Neural progenitor cell (in vitro differentiated cells): ENCODE data around the gene MPPED2. TPM values are rescaled to one million over a fixed set of nuclear protein-coding genes. Genes with fewer than 3 reads are reported as not detected.

Experiments
- DNase-seq: peaks from one replicate; pipeline ENCODE4 v3.0.0-alpha.2; 2016; ENCODE audit warnings: low spot score
- H2AFZ ChIP-seq: fragments of 200-600 bp; sonication (generic); replicated peaks from 2 replicates; pipeline ENCODE4 v1.6.1; 2016; ENCODE audit warnings: antibody characterized with exemption
- H3F3A ChIP-seq: fragments of 200-600 bp; sonication (generic); 2 replicates; pipeline ENCODE4 v1.6.1; 2016; ENCODE audit warnings: antibody characterized with exemption, low read depth
- H3K27ac ChIP-seq: fragments of 200-600 bp; sonication (generic); 2 replicates; pipeline ENCODE4 v1.5.1; 2016; ENCODE audit warnings: mild to moderate bottlenecking
- H3K27me3 ChIP-seq: fragments of 200-600 bp; sonication (generic); 2 replicates; pipeline ENCODE4 v1.6.1; 2016; ENCODE audit warnings: mild to moderate bottlenecking, moderate library complexity
- H3K36me3 ChIP-seq: fragments of 200-600 bp; sonication (generic); 2 replicates; pipeline ENCODE4 v1.5.1; 2016
- H3K4me1 ChIP-seq: fragments of 200-600 bp; sonication (generic); 2 replicates; pipeline ENCODE4 v1.6.1; 2016; ENCODE audit warnings: mixed run types
- H3K4me2 ChIP-seq: fragments of 200-600 bp; sonication (generic); 2 replicates; pipeline ENCODE4 v1.6.1; 2016
- H3K4me3 ChIP-seq: fragments of 200-600 bp; sonication (generic); 2 replicates; pipeline ENCODE4 v1.5.1; 2016
- H3K79me2 ChIP-seq: fragments of 200-600 bp; sonication (generic); 2 replicates; pipeline ENCODE4 v1.6.1; 2016; ENCODE audit warnings: low read depth
- H3K9ac ChIP-seq: fragments of 200-600 bp; sonication (generic); 2 replicates; pipeline ENCODE4 v1.6.1; 2016
- H3K9me3 ChIP-seq: fragments of 200-600 bp; sonication (generic); 2 replicates; pipeline ENCODE4 v1.5.1; 2016; ENCODE audit warnings: low read depth
- H4K20me1 ChIP-seq: fragments of 200-600 bp; sonication (generic); 2 replicates; pipeline ENCODE4 v1.6.1; 2016; ENCODE audit warnings: low read depth
- H3K27ac Mint-ChIP-seq: 3 replicates; pipeline ENCODE4 v1.8.0; 2021; ENCODE audit warnings: mixed read lengths
- H3K27me3 Mint-ChIP-seq: 2 replicates; pipeline ENCODE4 v1.8.0; 2022; ENCODE audit warnings: low read depth, mild to moderate bottlenecking, inconsistent platforms, moderate library complexity, mixed read lengths; ENCODE audit not compliant: insufficient read depth
- H3K36me3 Mint-ChIP-seq: 3 replicates; pipeline ENCODE4 v1.8.0; 2021; ENCODE audit warnings: mixed read lengths
- H3K4me1 Mint-ChIP-seq: 3 replicates; pipeline ENCODE4 v1.8.0; 2021; ENCODE audit warnings: mixed read lengths
- H3K4me3 Mint-ChIP-seq: 3 replicates; pipeline ENCODE4 v1.8.0; 2021; ENCODE audit warnings: mild to moderate bottlenecking, moderate library complexity, mixed read lengths
- H3K9me3 Mint-ChIP-seq: 3 replicates; pipeline ENCODE4 v1.8.0; 2020; ENCODE audit warnings: mixed read lengths
- CTCF ChIP-seq: fragments of 200-600 bp; sonication (generic); IDR thresholded peaks from 2 replicates; pipeline ENCODE4 v1.5.1; 2017; ENCODE audit warnings: antibody characterized with exemption, mild to moderate bottlenecking
- EZH2 ChIP-seq: fragments of 200-600 bp; sonication (generic); IDR thresholded peaks from 2 replicates; pipeline ENCODE4 v1.6.1; 2017; ENCODE audit warnings: antibody characterized with exemption, mild to moderate bottlenecking, moderate library complexity
- EZH2phosphoT487 ChIP-seq: fragments of 200-600 bp; sonication (generic); IDR thresholded peaks from 2 replicates; pipeline ENCODE4 v1.6.1; 2017; ENCODE audit warnings: antibody characterized with exemption
- total RNA-seq: library from RNA; depleted of rRNA; stranded (reverse); fragments of >200 nt; gene quantifications from 2 replicates; pipeline ENCODE4 v1.2.3, GENCODE V29; 2015; ENCODE audit warnings: low replicate concordance

MPPED2 gene
- total RNA-seq, 1 donor from 2014 or later = 3.4 TPM

DNA sequence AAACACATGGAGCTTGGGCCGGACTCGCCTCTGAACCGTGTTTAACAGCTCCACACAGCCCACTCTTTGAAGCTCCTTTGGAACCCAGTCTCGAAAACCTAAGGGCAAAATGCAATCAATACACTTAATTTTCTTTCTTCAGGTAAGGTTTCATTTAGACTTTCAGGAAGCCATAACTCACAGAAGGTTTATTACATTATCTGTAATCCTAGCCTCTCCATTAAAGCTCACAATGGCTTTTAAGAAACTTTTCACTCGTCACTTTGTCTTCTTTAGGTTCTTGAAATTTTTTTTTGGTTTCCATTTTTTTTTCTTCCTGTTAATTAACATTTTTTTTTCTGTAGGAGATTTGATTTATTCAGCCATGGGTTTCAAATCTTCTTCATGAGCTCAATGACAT is 171.9 kb downstream of the MPPED2 start:
- Histone ChIP-seq H2AFZ (no peak overlapping the region), H3K79me2 (no peaks in the 10 kb centered on the region), H3K9ac (no peak overlapping the region), H3K27me3 (peaks cover 10% of the 10 kb centered on the region), H3K4me2 (no peak overlapping the region), H3K27ac (no peak overlapping the region), H3F3A (no peaks in the 10 kb centered on the region), H3K4me1 (peaks cover 18% of the 10 kb centered on the region), H4K20me1 (no peaks in the 10 kb centered on the region), H3K36me3 (no peaks in the 10 kb centered on the region), H3K4me3 (no peak overlapping the region), H3K9me3 (no peaks in the 10 kb centered on the region)
- Mint-ChIP-seq H3K9me3 (no peaks in the 10 kb centered on the region), H3K4me1 (peaks cover 13% of the 10 kb centered on the region), H3K27ac (no peak overlapping the region), H3K4me3 (no peak overlapping the region), H3K36me3 (no peaks in the 10 kb centered on the region), H3K27me3 (peaks cover 4% of the 10 kb centered on the region)
- no peak for TF ChIP-seq CTCF
- no peak for TF ChIP-seq EZH2
- no peak for TF ChIP-seq EZH2phosphoT487
- DNase-seq = no peak

- Histone ChIP-seq H2AFZ (no peak overlapping the region), H3K27ac (no peak overlapping the region), H3K9ac (no peak overlapping the region), H3K4me3 (no peak overlapping the region), H3F3A (peaks cover 7% of the 10 kb centered on the region), H3K9me3 (no peaks in the 10 kb centered on the region), H3K4me2 (no peak overlapping the region), H3K79me2 (no peaks in the 10 kb centered on the region), H4K20me1 (no peaks in the 10 kb centered on the region), H3K4me1 (peaks cover 24% of the 10 kb centered on the region), H3K36me3 (no peaks in the 10 kb centered on the region), H3K27me3 (peaks cover 11% of the 10 kb centered on the region)
- Mint-ChIP-seq H3K27ac (no peak overlapping the region), H3K9me3 (no peaks in the 10 kb centered on the region), H3K4me1 (peaks cover 15% of the 10 kb centered on the region), H3K36me3 (no peaks in the 10 kb centered on the region), H3K4me3 (no peak overlapping the region), H3K27me3 (no peaks in the 10 kb centered on the region)
- DNase-seq = no peak
- TF ChIP-seq EZH2phosphoT487 = no peak
- no peak for TF ChIP-seq EZH2
- no peak for TF ChIP-seq CTCF
These were observed 173.6 kb downstream of the MPPED2 start for GRCh38 chr11:30412509-30412908.

- Mint-ChIP-seq H3K27me3 (peaks cover under 1% of the 10 kb centered on the region), H3K36me3 (no peaks in the 10 kb centered on the region), H3K27ac (no peak overlapping the region), H3K4me3 (no peak overlapping the region), H3K4me1 (peaks cover 25% of the 10 kb centered on the region), H3K9me3 (no peaks in the 10 kb centered on the region)
- Histone ChIP-seq H3K4me3 (no peak overlapping the region), H3K9ac (no peak overlapping the region), H3K27me3 (peaks cover 11% of the 10 kb centered on the region), H4K20me1 (no peaks in the 10 kb centered on the region), H3K4me2 (no peak overlapping the region), H2AFZ (no peak overlapping the region), H3F3A (peaks cover 18% of the 10 kb centered on the region), H3K9me3 (no peaks in the 10 kb centered on the region), H3K36me3 (no peaks in the 10 kb centered on the region), H3K79me2 (no peaks in the 10 kb centered on the region), H3K27ac (no peak overlapping the region), H3K4me1 (peaks cover 35% of the 10 kb centered on the region)
- DNase-seq = no peak
- TF ChIP-seq EZH2phosphoT487 (no peak), CTCF (no peak), EZH2 (no peak)
These were observed 174.8 kb downstream of the MPPED2 start for GRCh38 chr11:30411383-30411782.
